SK-N-SH treated with all-trans-retinoic acid at 6 μM for 48 hours (cell line): ENCODE data around the gene RECK.

Experiments used
- ATAC-seq: fragments of 200-7000 bp; cut with Tn5 transposase; 3 replicates; pipeline ENCODE4 v1.9.1; 2020; ENCODE audit warnings: mild to moderate bottlenecking, moderate library complexity
- ARNTL ChIP-seq: fragments of 450-650 bp; formaldehyde crosslinking; IDR thresholded peaks from 2 replicates; pipeline ENCODE4 v1.5.0; 2020; ENCODE audit warnings: low read depth, mild to moderate bottlenecking, moderate library complexity, borderline replicate concordance
- BACH2 ChIP-seq: fragments of 250-450 bp; sonication (Bioruptor Pico); IDR thresholded peaks from 2 replicates; pipeline ENCODE4 v1.9.0; 2021; ENCODE audit warnings: mild to moderate bottlenecking, borderline replicate concordance
- CSDC2 ChIP-seq: fragments of 250-450 bp; sonication (Bioruptor Pico); IDR thresholded peaks from 2 replicates; pipeline ENCODE4 v1.5.0; 2020; ENCODE audit warnings: mild to moderate bottlenecking, moderate library complexity
- ESRRG ChIP-seq: fragments of 250-450 bp; sonication (Bioruptor Pico); IDR thresholded peaks from 2 replicates; pipeline ENCODE4 v1.6.1; 2021; ENCODE audit warnings: mild to moderate bottlenecking
- GLIS3 ChIP-seq: fragments of 250-450 bp; sonication (Bioruptor Pico); IDR thresholded peaks from 2 replicates; pipeline ENCODE4 v1.5.0; 2020; ENCODE audit warnings: mild to moderate bottlenecking, moderate library complexity
- ISL1 ChIP-seq: fragments of 250-450 bp; sonication (Bioruptor Pico); IDR thresholded peaks from 2 replicates; pipeline ENCODE4 v2.1.2; 2022; ENCODE audit warnings: mild to moderate bottlenecking, moderate library complexity
- OSR1 ChIP-seq: fragments of 250-450 bp; sonication (Bioruptor Pico); IDR thresholded peaks from 2 replicates; pipeline ENCODE4 v1.8.0; 2022; ENCODE audit warnings: moderate library complexity, mild to moderate bottlenecking, inconsistent platforms
- PPARA ChIP-seq: fragments of 250-450 bp; sonication (Bioruptor Pico); IDR thresholded peaks from 2 replicates; pipeline ENCODE4 v1.5.0; 2020; ENCODE audit warnings: mild to moderate bottlenecking, borderline replicate concordance
- RARB ChIP-seq: fragments of 250-450 bp; sonication (Bioruptor Pico); IDR thresholded peaks from 2 replicates; pipeline ENCODE4 v1.8.0; 2021; ENCODE audit warnings: mild to moderate bottlenecking, moderate library complexity
- SNAI2 ChIP-seq: fragments of 250-450 bp; sonication (Bioruptor Pico); IDR thresholded peaks from 2 replicates; pipeline ENCODE4 v1.5.0; 2020; ENCODE audit warnings: mild to moderate bottlenecking, moderate library complexity
- TCF4 ChIP-seq: fragments of 250-450 bp; sonication (Bioruptor Pico); IDR thresholded peaks from 2 replicates; pipeline ENCODE4 v1.8.0; 2021; ENCODE audit warnings: mild to moderate bottlenecking, moderate library complexity, borderline replicate concordance
- TOX ChIP-seq: fragments of 250-450 bp; sonication (Bioruptor Pico); IDR thresholded peaks from 2 replicates; pipeline ENCODE4 v1.8.0; 2021; ENCODE audit warnings: mild to moderate bottlenecking, moderate library complexity, borderline replicate concordance
- ZC3H10 ChIP-seq: fragments of 250-450 bp; sonication (Bioruptor Pico); IDR thresholded peaks from 2 replicates; pipeline ENCODE4 v1.5.1; 2021; ENCODE audit warnings: mild to moderate bottlenecking, moderate library complexity
- ZFP3 ChIP-seq: fragments of 250-450 bp; sonication (Bioruptor Pico); IDR thresholded peaks from 2 replicates; pipeline ENCODE4 v1.5.0; 2020; ENCODE audit warnings: mild to moderate bottlenecking, moderate library complexity
- ZFP30 ChIP-seq: fragments of 450-650 bp; formaldehyde crosslinking; IDR thresholded peaks from 2 replicates; pipeline ENCODE4 v1.5.0; 2022; ENCODE audit warnings: mild to moderate bottlenecking, moderate library complexity
- ZNF565 ChIP-seq: fragments of 450-650 bp; formaldehyde crosslinking; conservative IDR thresholded peaks from 2 replicates; pipeline ENCODE4 v1.5.0; 2020; ENCODE audit warnings: low read depth, mild to moderate bottlenecking, moderate library complexity
- ZNF70 ChIP-seq: fragments of 450-650 bp; formaldehyde crosslinking; IDR thresholded peaks from 2 replicates; pipeline ENCODE4 v1.5.0; 2020; ENCODE audit warnings: mild to moderate bottlenecking, moderate library complexity
- ZNF8 ChIP-seq: fragments of 450-650 bp; formaldehyde crosslinking; IDR thresholded peaks from 2 replicates; pipeline ENCODE4 v1.5.0; 2020; ENCODE audit warnings: mild to moderate bottlenecking, moderate library complexity
- TF ChIP-seq, protein P1 (sequence below): fragments of 250-450 bp; sonication (Bioruptor Pico); IDR thresholded peaks from 2 replicates; pipeline ENCODE4 v1.5.1; 2020; ENCODE audit warnings: low read depth, mild to moderate bottlenecking, moderate library complexity
- TF ChIP-seq, protein P2 (sequence below): fragments of 250-450 bp; sonication (Bioruptor Pico); IDR thresholded peaks from 2 replicates; pipeline ENCODE4 v1.8.0; 2021; ENCODE audit warnings: low read depth, mild to moderate bottlenecking, moderate library complexity, borderline replicate concordance
- TF ChIP-seq, protein P3 (sequence below): fragments of 250-450 bp; sonication (Bioruptor Pico); IDR thresholded peaks from 2 replicates; pipeline ENCODE4 v1.5.1; 2021; ENCODE audit warnings: mild to moderate bottlenecking, moderate library complexity
- TF ChIP-seq, protein P4 (sequence below): fragments of 250-450 bp; sonication (Bioruptor Pico); IDR thresholded peaks from 2 replicates; pipeline ENCODE4 v1.5.0; 2020; ENCODE audit warnings: mild to moderate bottlenecking, moderate library complexity

Gene RECK

DNA sequence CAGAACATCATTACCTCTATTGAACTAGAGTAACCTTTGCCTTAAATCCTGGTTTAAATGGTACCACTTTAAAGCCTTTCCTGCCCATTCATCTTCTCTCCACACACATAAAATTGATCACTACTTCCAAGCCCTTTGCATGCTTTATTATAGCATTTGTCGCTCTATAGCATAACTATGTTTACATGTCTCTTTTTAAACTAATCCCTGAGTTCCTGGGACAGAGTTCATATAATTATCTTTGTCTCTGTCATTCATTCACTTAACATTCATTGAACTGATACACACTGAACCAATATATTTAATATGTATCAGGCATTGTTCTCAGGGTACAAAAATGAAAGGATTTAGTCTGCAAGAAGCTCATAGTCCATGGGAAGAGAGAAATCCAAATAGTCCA, 37.3 kb downstream of the RECK start:
- no peak for ATAC-seq
- TF ChIP-seq, protein P1, sequence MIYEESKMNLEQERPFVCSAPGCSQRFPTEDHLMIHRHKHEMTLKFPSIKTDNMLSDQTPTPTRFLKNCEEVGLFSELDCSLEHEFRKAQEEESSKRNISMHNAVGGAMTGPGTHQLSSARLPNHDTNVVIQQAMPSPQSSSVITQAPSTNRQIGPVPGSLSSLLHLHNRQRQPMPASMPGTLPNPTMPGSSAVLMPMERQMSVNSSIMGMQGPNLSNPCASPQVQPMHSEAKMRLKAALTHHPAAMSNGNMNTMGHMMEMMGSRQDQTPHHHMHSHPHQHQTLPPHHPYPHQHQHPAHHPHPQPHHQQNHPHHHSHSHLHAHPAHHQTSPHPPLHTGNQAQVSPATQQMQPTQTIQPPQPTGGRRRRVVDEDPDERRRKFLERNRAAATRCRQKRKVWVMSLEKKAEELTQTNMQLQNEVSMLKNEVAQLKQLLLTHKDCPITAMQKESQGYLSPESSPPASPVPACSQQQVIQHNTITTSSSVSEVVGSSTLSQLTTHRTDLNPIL (CRISPR knock-in tag): no peak
- TF ChIP-seq BACH2 (CRISPR knock-in tag) (no peak), ZNF8 (no peak)
- TF ChIP-seq, protein P2, sequence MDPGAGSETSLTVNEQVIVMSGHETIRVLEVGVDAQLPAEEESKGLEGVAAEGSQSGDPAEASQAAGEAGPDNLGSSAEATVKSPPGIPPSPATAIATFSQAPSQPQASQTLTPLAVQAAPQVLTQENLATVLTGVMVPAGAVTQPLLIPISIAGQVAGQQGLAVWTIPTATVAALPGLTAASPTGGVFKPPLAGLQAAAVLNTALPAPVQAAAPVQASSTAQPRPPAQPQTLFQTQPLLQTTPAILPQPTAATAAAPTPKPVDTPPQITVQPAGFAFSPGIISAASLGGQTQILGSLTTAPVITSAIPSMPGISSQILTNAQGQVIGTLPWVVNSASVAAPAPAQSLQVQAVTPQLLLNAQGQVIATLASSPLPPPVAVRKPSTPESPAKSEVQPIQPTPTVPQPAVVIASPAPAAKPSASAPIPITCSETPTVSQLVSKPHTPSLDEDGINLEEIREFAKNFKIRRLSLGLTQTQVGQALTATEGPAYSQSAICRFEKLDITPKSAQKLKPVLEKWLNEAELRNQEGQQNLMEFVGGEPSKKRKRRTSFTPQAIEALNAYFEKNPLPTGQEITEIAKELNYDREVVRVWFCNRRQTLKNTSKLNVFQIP (CRISPR knock-in tag): no peak

DNA sequence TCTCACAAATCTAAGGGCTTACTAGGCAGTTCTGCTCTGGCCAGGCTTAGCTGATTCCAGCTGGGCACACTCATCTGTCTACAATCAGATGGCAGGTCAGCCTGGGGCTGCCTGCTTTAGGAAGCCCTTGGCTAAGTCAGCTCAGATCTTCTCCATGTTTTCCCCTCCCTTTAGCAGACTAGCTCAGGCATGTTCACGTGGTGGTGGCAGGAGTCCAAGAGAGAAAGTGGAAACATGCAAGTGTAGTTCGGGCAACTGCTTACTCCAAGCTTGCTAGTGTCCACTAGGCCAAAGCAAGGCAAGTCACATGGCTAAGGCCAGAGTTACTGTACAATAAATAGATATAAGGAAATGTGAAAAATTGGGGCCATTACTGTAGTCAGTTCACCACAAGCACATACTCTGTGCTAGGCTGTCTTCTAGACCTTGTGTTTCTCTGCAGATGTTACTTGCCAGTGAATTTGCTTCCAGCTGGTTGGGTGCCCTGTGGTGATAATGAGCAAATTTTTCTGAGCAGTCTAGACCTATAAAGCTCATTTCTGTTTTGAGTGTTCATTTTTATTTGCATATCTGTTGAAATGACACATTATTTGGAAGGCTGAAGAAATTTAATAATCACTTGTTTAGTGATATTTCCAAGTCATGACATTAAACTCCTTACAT, 38.3 kb downstream of the RECK start:
- peak; percentile 90 for ATAC-seq
- TF ChIP-seq, protein P3, sequence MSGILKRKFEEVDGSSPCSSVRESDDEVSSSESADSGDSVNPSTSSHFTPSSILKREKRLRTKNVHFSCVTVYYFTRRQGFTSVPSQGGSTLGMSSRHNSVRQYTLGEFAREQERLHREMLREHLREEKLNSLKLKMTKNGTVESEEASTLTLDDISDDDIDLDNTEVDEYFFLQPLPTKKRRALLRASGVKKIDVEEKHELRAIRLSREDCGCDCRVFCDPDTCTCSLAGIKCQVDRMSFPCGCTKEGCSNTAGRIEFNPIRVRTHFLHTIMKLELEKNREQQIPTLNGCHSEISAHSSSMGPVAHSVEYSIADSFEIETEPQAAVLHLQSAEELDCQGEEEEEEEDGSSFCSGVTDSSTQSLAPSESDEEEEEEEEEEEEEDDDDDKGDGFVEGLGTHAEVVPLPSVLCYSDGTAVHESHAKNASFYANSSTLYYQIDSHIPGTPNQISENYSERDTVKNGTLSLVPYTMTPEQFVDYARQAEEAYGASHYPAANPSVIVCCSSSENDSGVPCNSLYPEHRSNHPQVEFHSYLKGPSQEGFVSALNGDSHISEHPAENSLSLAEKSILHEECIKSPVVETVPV (CRISPR knock-in tag): no peak
- no peak for TF ChIP-seq TCF4 (CRISPR knock-in tag)
- TF ChIP-seq ZNF70 (CRISPR knock-in tag): no peak
- TF ChIP-seq ZC3H10 (CRISPR knock-in tag): no peak
- TF ChIP-seq ARNTL (CRISPR knock-in tag): no peak
- TF ChIP-seq, protein P1 (CRISPR knock-in tag): no peak
- 0 out of 2 replicates have a peak, but pooled peaks have one; percentile 50 for TF ChIP-seq CSDC2 (CRISPR knock-in tag)
- peak; percentile 57; the same call in 1 of the 2 replicates for TF ChIP-seq ZFP3 (CRISPR knock-in tag)
- no peak for TF ChIP-seq SNAI2 (CRISPR knock-in tag)
- no peak for TF ChIP-seq RARB (CRISPR knock-in tag)
- TF ChIP-seq ESRRG (CRISPR knock-in tag): no peak
- no peak for TF ChIP-seq ZFP30 (CRISPR knock-in tag)
- TF ChIP-seq, all 23 proteins: peak for 2

GRCh38 chr9:36078051-36078450, 41.3 kb downstream of the RECK start:
- ATAC-seq: no peak
- TF ChIP-seq SNAI2 (CRISPR knock-in tag) (no peak), GLIS3 (CRISPR knock-in tag) (no peak), ISL1 (CRISPR knock-in tag) (no peak), BACH2 (CRISPR knock-in tag) (no peak), TCF4 (CRISPR knock-in tag) (no peak), ESRRG (CRISPR knock-in tag) (no peak), ZNF70 (CRISPR knock-in tag) (no peak), ZFP3 (CRISPR knock-in tag) (no peak), ZFP30 (CRISPR knock-in tag) (no peak), TOX (no peak), ZNF565 (CRISPR knock-in tag) (no peak), RARB (CRISPR knock-in tag) (no peak), OSR1 (CRISPR knock-in tag) (no peak), ZC3H10 (CRISPR knock-in tag) (no peak), PPARA (CRISPR knock-in tag) (no peak)
- TF ChIP-seq, protein P1 (CRISPR knock-in tag): no peak
- TF ChIP-seq, protein P2 (CRISPR knock-in tag): no peak
- TF ChIP-seq, protein P3 (CRISPR knock-in tag): no peak
- TF ChIP-seq, protein P4, sequence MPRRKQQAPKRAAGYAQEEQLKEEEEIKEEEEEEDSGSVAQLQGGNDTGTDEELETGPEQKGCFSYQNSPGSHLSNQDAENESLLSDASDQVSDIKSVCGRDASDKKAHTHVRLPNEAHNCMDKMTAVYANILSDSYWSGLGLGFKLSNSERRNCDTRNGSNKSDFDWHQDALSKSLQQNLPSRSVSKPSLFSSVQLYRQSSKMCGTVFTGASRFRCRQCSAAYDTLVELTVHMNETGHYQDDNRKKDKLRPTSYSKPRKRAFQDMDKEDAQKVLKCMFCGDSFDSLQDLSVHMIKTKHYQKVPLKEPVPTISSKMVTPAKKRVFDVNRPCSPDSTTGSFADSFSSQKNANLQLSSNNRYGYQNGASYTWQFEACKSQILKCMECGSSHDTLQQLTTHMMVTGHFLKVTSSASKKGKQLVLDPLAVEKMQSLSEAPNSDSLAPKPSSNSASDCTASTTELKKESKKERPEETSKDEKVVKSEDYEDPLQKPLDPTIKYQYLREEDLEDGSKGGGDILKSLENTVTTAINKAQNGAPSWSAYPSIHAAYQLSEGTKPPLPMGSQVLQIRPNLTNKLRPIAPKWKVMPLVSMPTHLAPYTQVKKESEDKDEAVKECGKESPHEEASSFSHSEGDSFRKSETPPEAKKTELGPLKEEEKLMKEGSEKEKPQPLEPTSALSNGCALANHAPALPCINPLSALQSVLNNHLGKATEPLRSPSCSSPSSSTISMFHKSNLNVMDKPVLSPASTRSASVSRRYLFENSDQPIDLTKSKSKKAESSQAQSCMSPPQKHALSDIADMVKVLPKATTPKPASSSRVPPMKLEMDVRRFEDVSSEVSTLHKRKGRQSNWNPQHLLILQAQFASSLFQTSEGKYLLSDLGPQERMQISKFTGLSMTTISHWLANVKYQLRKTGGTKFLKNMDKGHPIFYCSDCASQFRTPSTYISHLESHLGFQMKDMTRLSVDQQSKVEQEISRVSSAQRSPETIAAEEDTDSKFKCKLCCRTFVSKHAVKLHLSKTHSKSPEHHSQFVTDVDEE: no peak
- TF ChIP-seq, all 23 proteins: peak for 0
